HFFc6 (cell line): ENCODE measurements around the gene CD38. TPM values are rescaled to one million over a fixed set of nuclear protein-coding genes. Genes with fewer than 3 reads are reported as not detected.
"Not testable (repeated sequence)": the region's sequence is repeated elsewhere in the genome, so short reads cannot be mapped to it uniquely, and the experiment has no call there.

Source experiments
- DNase-seq: peaks from one replicate; pipeline ENCODE4 v3.0.0-alpha.2; 2018
- H3K27ac Mint-ChIP-seq: 2 replicates; pipeline ENCODE4 v1.8.0; 2020; ENCODE audit warnings: mild to moderate bottlenecking, mixed read lengths
- H3K27me3 Mint-ChIP-seq: 2 replicates; pipeline ENCODE4 v1.8.0; 2021; ENCODE audit warnings: mild to moderate bottlenecking, moderate library complexity, mixed read lengths; ENCODE audit not compliant: insufficient read depth
- H3K36me3 Mint-ChIP-seq: 2 replicates; pipeline ENCODE4 v1.8.0; 2021; ENCODE audit warnings: low read depth, mixed read lengths
- H3K4me1 Mint-ChIP-seq: 2 replicates; pipeline ENCODE4 v1.8.0; 2020; ENCODE audit warnings: low read depth, mixed read lengths
- H3K4me3 Mint-ChIP-seq: 2 replicates; pipeline ENCODE4 v1.8.0; 2020; ENCODE audit warnings: mild to moderate bottlenecking, moderate library complexity, mixed read lengths
- H3K9me3 Mint-ChIP-seq: 2 replicates; pipeline ENCODE4 v1.8.0; 2020; ENCODE audit warnings: mild to moderate bottlenecking, mixed read lengths
- long read RNA-seq: library from polyadenylated mRNA; unstranded; transcript quantifications from one replicate; pipeline ENCODE4 v2.0.0, GENCODE V29; 2019
- total RNA-seq, 6 experiments: library from RNA; stranded (reverse); fragmentation: NEBNext Ultra II Directional; extraction: Animal tissue kit (Norgen Biotek cat#: 25700); gene quantifications; 2 replicates in 1 of 6; 3 replicates in 5 of 6; pipeline ENCODE4 v1.2.3, GENCODE V29; 2021
- TF ChIP-seq, protein P1 (sequence below): fragments of 200-600 bp; sonication (generic); IDR thresholded peaks from 2 replicates; pipeline ENCODE4 v1.5.0; 2021; ENCODE audit warnings: antibody characterized with exemption, mild to moderate bottlenecking

Gene CD38
- total RNA-seq: under 1 TPM in 3 of 6 experiments, not detected in 3; 0.07 to 0.15 (median 0.07) TPM
- long read RNA-seq: 0 reads

DNA sequence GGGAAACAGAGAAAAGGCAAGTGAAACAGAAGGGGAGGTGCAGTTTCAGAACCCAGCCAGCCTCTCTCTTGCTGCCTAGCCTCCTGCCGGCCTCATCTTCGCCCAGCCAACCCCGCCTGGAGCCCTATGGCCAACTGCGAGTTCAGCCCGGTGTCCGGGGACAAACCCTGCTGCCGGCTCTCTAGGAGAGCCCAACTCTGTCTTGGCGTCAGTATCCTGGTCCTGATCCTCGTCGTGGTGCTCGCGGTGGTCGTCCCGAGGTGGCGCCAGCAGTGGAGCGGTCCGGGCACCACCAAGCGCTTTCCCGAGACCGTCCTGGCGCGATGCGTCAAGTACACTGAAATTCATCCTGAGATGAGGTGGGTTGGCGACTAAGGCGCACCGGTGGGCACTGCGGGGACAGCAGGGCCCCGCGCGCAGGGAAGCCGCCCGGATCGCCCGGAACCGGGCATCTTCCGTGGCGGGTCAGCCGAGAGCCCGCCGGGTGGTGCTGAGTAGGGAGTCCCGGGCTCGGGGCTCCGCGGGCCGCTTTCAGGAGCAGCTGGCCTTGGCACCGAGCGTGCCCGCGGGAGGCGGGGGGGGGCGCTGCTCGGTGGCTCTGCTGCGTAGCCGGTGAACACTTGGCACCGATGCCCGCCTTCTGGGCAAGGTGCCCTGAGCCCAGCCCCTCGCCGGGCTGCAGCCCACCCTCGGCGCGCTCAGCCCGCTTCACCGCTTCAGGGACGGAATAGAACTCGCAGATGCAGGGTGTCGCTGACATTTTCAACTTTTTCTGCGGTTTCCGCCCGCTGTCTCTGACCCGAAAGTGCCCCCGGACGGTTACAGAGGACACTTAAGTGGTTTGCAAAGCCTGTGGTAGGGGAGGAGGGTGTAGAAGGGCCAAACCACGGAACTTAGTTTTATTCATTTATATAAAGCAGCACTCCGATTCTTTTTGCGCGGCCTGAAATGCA, at the start of gene CD38:
Gene CD38, plus strand, starts transcription at position 40 of the 953 bp plus-strand sequence. Its CDS starts 87 bp downstream, at position 127.
- TF ChIP-seq, protein P1, sequence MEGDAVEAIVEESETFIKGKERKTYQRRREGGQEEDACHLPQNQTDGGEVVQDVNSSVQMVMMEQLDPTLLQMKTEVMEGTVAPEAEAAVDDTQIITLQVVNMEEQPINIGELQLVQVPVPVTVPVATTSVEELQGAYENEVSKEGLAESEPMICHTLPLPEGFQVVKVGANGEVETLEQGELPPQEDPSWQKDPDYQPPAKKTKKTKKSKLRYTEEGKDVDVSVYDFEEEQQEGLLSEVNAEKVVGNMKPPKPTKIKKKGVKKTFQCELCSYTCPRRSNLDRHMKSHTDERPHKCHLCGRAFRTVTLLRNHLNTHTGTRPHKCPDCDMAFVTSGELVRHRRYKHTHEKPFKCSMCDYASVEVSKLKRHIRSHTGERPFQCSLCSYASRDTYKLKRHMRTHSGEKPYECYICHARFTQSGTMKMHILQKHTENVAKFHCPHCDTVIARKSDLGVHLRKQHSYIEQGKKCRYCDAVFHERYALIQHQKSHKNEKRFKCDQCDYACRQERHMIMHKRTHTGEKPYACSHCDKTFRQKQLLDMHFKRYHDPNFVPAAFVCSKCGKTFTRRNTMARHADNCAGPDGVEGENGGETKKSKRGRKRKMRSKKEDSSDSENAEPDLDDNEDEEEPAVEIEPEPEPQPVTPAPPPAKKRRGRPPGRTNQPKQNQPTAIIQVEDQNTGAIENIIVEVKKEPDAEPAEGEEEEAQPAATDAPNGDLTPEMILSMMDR: no peak
- H3K36me3 Mint-ChIP-seq: no peaks in the 10 kb centered on the region
- no peaks in the 10 kb centered on the region for H3K9me3 Mint-ChIP-seq
- DNase-seq: no peak
- H3K4me1 Mint-ChIP-seq: peaks cover 8% of the 10 kb centered on the region
- peak within 1 kb of the TSS; percentile 50 for H3K4me3 Mint-ChIP-seq
- no peak within 1 kb of the TSS for H3K27ac Mint-ChIP-seq
- peaks cover 60% of the 10 kb centered on the region for H3K27me3 Mint-ChIP-seq

DNA sequence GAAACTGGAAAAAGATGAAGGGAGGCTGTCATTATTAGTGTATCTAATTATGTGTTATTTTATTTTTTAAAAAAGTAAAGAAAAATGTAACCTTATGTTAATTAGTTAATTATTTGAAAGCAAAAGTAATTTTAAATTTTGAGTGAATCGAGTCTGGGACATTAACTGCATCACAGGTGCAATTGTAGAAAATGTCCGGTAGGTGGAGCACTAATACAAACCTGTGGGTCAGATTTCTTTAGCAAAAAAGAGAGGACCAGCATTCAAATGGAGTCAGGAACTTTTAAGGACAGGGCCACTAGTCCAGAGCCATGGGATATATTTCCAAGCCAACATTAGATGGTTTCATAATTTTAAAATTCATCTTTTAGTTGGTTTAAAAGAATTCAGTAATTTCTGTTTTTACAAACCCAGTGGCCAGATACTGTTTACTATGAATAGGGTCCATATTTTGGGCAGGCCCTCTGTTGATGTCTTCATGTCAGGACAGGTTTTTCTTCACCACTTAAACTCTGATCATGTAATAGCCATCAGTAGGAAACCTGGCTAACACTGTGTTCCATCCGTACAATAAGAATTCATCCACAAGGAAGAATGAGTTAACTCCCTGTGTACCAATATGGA, 48.1 kb upstream of the CD38 start:
- Mint-ChIP-seq H3K36me3 (no peaks in the 10 kb centered on the region), H3K27me3 (peaks cover 5% of the 10 kb centered on the region), H3K27ac (no peak overlapping the region), H3K9me3 (0 out of 2 replicates have a peak, but pooled peaks cover 4% of the 10 kb centered on the region), H3K4me1 (no peaks in the 10 kb centered on the region), H3K4me3 (no peak overlapping the region)
- DNase-seq: peak; percentile 45
- TF ChIP-seq, protein P1: peak; percentile 97

DNA sequence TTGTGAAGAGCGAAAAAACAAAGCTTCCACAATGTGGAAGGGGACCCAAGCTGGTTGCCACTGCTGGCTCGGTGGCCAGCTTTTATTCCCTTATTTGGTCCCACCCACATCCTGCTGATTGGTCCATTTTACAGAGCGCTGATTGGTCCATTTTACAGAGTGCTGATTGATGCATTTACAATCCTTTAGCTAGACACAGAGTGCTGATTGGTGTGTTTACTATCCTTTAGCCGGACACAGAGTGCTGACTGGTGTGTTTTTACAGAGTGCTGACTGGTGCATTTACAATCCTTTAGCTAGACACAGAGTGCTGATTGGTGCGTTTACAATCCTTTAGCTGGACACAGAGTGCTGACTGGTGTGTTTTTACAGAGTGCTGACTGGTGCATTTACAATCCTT, 45.1 kb upstream of the CD38 start:
- DNase-seq, H3K4me3 Mint-ChIP-seq, H3K36me3 Mint-ChIP-seq, H3K9me3 Mint-ChIP-seq, H3K4me1 Mint-ChIP-seq, H3K27ac Mint-ChIP-seq: not testable (repeated sequence)
- H3K27me3 Mint-ChIP-seq: peaks cover 19% of the 10 kb centered on the region

DNA sequence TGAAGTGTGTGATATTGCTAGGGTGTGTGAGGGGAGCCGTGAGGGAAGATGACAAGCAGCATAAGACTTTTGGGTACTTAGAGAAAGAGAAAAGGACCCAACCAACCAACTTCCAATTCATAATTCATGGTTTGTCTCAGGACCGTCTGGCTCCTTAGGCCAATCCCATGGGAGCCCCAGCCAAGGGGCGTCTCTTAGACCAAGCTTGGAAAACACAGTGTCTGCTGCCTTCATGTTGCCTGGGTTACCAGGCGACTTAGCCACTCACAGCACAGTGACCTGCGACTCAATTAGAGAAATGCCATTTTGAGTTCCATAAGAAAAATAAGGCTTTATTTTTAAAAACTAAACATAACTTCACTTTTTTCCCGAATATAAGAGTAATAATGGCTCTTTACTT, 42.6 kb upstream of the CD38 start:
- peaks cover 9% of the 10 kb centered on the region for H3K4me1 Mint-ChIP-seq
- no peaks in the 10 kb centered on the region for H3K36me3 Mint-ChIP-seq

DNA sequence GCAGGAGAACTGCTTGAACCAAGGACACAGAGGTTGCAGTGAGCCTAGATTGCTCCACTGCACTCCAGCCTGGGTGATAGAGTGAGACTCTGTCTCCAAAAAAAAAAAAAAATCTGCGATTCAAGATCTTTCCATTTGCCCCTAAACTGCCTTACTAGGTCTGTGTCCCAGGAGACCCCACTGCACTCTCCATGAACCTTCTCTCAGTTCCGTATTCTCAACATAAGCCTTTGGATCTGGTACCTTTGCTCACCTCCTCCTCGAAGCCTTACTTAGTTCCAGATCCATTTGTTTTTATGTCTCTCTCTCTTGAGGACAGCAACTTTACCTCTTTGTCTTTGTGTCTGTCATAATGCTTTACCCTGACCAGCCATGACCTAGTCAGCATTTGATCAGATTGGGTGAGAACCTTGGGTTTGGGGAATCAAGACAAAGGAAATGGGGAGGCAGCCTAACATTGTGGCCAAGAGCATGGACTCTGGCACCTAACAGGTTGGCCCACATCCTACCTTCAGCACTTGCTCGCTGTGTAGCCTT, 41.5 kb upstream of the CD38 start:
- peaks cover 10% of the 10 kb centered on the region for H3K9me3 Mint-ChIP-seq
- peaks cover 9% of the 10 kb centered on the region for H3K4me1 Mint-ChIP-seq
- H3K27me3 Mint-ChIP-seq: peaks cover 24% of the 10 kb centered on the region
- H3K4me3 Mint-ChIP-seq: no peak overlapping the region
- H3K36me3 Mint-ChIP-seq: peaks cover 4% of the 10 kb centered on the region; the same call in 1 of the 2 replicates
- TF ChIP-seq, protein P1: no peak
- H3K27ac Mint-ChIP-seq: no peak overlapping the region
- DNase-seq: no peak

More for the DNA sequence above, 42.6 kb upstream of the CD38 start:
- DNase-seq: no peak
- Mint-ChIP-seq H3K27ac (no peak overlapping the region), H3K27me3 (peaks cover 21% of the 10 kb centered on the region), H3K9me3 (0 out of 2 replicates have a peak, but pooled peaks cover 4% of the 10 kb centered on the region), H3K4me3 (no peak overlapping the region)
- TF ChIP-seq, protein P1: no peak
